H1 (cell line): Measurements from ENCODE around the gene PCDHB5. TPM values are rescaled to one million over a fixed set of nuclear protein-coding genes. Genes with fewer than 3 reads are reported as not detected.

Source experiments
- CTCF ChIA-PET: fragments of 300-600 bp; sonication (Branson Sonifier 250); formaldehyde crosslinking; loops from one replicate; lab custom pipeline; 2021; ENCODE audit not compliant: partially characterized antibody; lab: Charles Lee
- POLR2A ChIA-PET: fragments of 300-600 bp; sonication (Branson Sonifier 250); formaldehyde crosslinking; loops from one replicate; lab custom pipeline; 2021; ENCODE audit warnings: inconsistent platforms; ENCODE audit not compliant: partially characterized antibody; lab: Charles Lee
- DNase-seq, 2 experiments: peaks; one replicate each; pipeline versions ENCODE4 v3.0.0 to v3.0.0-alpha.2; 2010 to 2022; ENCODE audit warnings: low spot score in 2 of 2, low read depth in 1 of 2, mixed read lengths in 1 of 2
- FAIRE-seq: peaks from 2 replicates; lab custom pipeline; 2011; peaks lifted over from hg19 to GRCh38; lab: Jason Lieb, UNC
- H2AFZ ChIP-seq: 2 replicates; pipeline ENCODE4 v1.8.1; 2012; ENCODE audit warnings: low read length, inconsistent platforms
- H2AK5ac ChIP-seq: 2 replicates; pipeline ENCODE4 v1.6.1; 2013; ENCODE audit warnings: low read depth, low read length
- H2BK120ac ChIP-seq: replicated peaks from 2 replicates; pipeline ENCODE3; 2013; ENCODE audit warnings: low read depth, low read length, inconsistent platforms
- H2BK12ac ChIP-seq: 2 replicates; pipeline ENCODE4 v1.6.1; 2013; ENCODE audit warnings: low read depth, low read length
- H2BK15ac ChIP-seq: 2 replicates; pipeline ENCODE4 v1.6.1; 2013; ENCODE audit warnings: low read length
- H2BK20ac ChIP-seq: 2 replicates; pipeline ENCODE4 v1.6.1; 2013; ENCODE audit warnings: low read length
- H2BK5ac ChIP-seq: 2 replicates; pipeline ENCODE4 v1.6.1; 2013; ENCODE audit warnings: low read depth, low read length
- H3K14ac ChIP-seq: 2 replicates; pipeline ENCODE4 v1.6.1; 2013; ENCODE audit warnings: inconsistent platforms; ENCODE audit not compliant: insufficient read length
- H3K18ac ChIP-seq: 2 replicates; pipeline ENCODE4 v1.6.1; 2013; ENCODE audit warnings: low read length; ENCODE audit errors: extremely low read depth
- H3K23ac ChIP-seq: 2 replicates; pipeline ENCODE4 v1.6.1; 2013; ENCODE audit warnings: inconsistent platforms; ENCODE audit not compliant: insufficient read length
- H3K23me2 ChIP-seq: 2 replicates; pipeline ENCODE4 v1.6.1; 2013; ENCODE audit warnings: low read depth, low read length
- H3K27ac ChIP-seq: 2 replicates; pipeline ENCODE4 v1.6.1; 2011; ENCODE audit warnings: low read depth, low read length, inconsistent platforms
- H3K27me3 ChIP-seq, 4 experiments: replicated peaks in 1 of 4; 1 replicate in 1 of 4; 2 replicates in 3 of 4; pipeline versions ENCODE4 v1.6.1 to v1.8.1; 2011 to 2013; ENCODE audit warnings: low read length in 3 of 4, mild to moderate bottlenecking in 3 of 4, inconsistent platforms in 2 of 4, mixed read lengths in 2 of 4, moderate library complexity in 1 of 4; ENCODE audit not compliant: control insufficient read depth in 3 of 4, insufficient read depth in 3 of 4; ENCODE audit errors: extremely low read depth in 1 of 4
- H3K36me3 ChIP-seq, 4 experiments: 2 replicates each; pipeline versions ENCODE4 v1.6.1 to v1.8.1; 2011 to 2013; ENCODE audit warnings: mild to moderate bottlenecking in 4 of 4, low read length in 3 of 4, moderate library complexity in 2 of 4, control low read depth in 1 of 4, inconsistent platforms in 1 of 4; ENCODE audit not compliant: insufficient read depth in 4 of 4, control insufficient read depth in 2 of 4
- H3K4ac ChIP-seq: replicated peaks from 2 replicates; pipeline ENCODE3; 2013; ENCODE audit warnings: low read length, low read depth, mixed read lengths, inconsistent platforms; ENCODE audit not compliant: insufficient read length
- H3K4me1 ChIP-seq, 4 experiments: replicated peaks in 1 of 4; 1 replicate in 1 of 4; 2 replicates in 3 of 4; pipeline versions ENCODE4 v1.6.1 to v1.8.1; 2011 to 2013; ENCODE audit warnings: low read length in 3 of 4, inconsistent platforms in 2 of 4, mixed read lengths in 1 of 4; ENCODE audit not compliant: insufficient read depth in 4 of 4, control insufficient read depth in 3 of 4
- H3K4me2 ChIP-seq, 2 experiments: 2 replicates each; pipeline versions ENCODE4 v1.6.1 to v1.8.1; 2011 to 2013; ENCODE audit warnings: low read depth in 2 of 2, low read length in 2 of 2, control low read depth in 1 of 2, inconsistent platforms in 1 of 2, mild to moderate bottlenecking in 1 of 2; ENCODE audit not compliant: insufficient read depth in 1 of 2
- H3K4me3 ChIP-seq, 4 experiments: fragments of 200-600, 300-600 bp in 1 of 4; sonication (generic), shearing (Covaris generic), sonication (Bioruptor Twin) in 1 of 4; 2 replicates each; pipeline versions ENCODE4 v1.5.1 to v1.8.1; 2011 to 2016; ENCODE audit warnings: low read length in 4 of 4, low read depth in 3 of 4, control low read depth in 2 of 4, inconsistent platforms in 2 of 4, mild to moderate bottlenecking in 2 of 4, mixed read lengths in 1 of 4, moderate library complexity in 1 of 4; ENCODE audit not compliant: insufficient read depth in 2 of 4; ENCODE audit errors: extremely low read depth in 1 of 4
- H3K56ac ChIP-seq: replicated peaks from 2 replicates; pipeline ENCODE3; 2013; ENCODE audit warnings: low read depth, mild to moderate bottlenecking, mixed read lengths, low read length, inconsistent platforms; ENCODE audit not compliant: insufficient read length
- H3K79me1 ChIP-seq: 2 replicates; pipeline ENCODE4 v1.6.1; 2013; ENCODE audit warnings: low read depth, low read length, control low read depth
- H3K79me2 ChIP-seq, 2 experiments: 2 replicates each; pipeline versions ENCODE4 v1.6.1 to v1.8.1; 2012 to 2013; ENCODE audit warnings: low read length in 2 of 2, mild to moderate bottlenecking in 2 of 2, inconsistent platforms in 1 of 2; ENCODE audit not compliant: insufficient read depth in 2 of 2, control insufficient read depth in 1 of 2
- H3K9ac ChIP-seq, 4 experiments: replicated peaks in 1 of 4; 1 replicate in 1 of 4; 2 replicates in 3 of 4; pipeline versions ENCODE4 v1.6.1 to v1.8.1; 2011 to 2013; ENCODE audit warnings: low read depth in 3 of 4, low read length in 3 of 4, control low read depth in 2 of 4, mild to moderate bottlenecking in 2 of 4, moderate library complexity in 2 of 4, inconsistent platforms in 1 of 4; ENCODE audit errors: extremely low read depth in 1 of 4
- H3K9me3 ChIP-seq, 2 experiments: 2 replicates each; pipeline versions ENCODE4 v1.6.1 to v1.8.1; 2012 to 2013; ENCODE audit warnings: mild to moderate bottlenecking in 2 of 2, moderate library complexity in 2 of 2, control low read depth in 1 of 2, inconsistent platforms in 1 of 2, low read depth in 1 of 2, low read length in 1 of 2, mixed read lengths in 1 of 2; ENCODE audit not compliant: insufficient read depth in 2 of 2
- H4K20me1 ChIP-seq, 2 experiments: replicated peaks in 1 of 2; 2 replicates each; pipeline versions ENCODE3 to v1.8.1; 2011 to 2013; ENCODE audit warnings: inconsistent platforms in 2 of 2, low read length in 2 of 2, mild to moderate bottlenecking in 1 of 2; ENCODE audit not compliant: insufficient read depth in 2 of 2, control insufficient read depth in 1 of 2
- H4K5ac ChIP-seq: 2 replicates; pipeline ENCODE4 v1.6.1; 2013; ENCODE audit warnings: low read length, low read depth, mixed read lengths, inconsistent platforms; ENCODE audit not compliant: insufficient read length
- H4K8ac ChIP-seq: 2 replicates; pipeline ENCODE4 v1.8.0; 2013; ENCODE audit warnings: mild to moderate bottlenecking, moderate library complexity, low read length, inconsistent platforms; ENCODE audit not compliant: insufficient read depth; ENCODE audit errors: extremely low read depth
- H4K91ac ChIP-seq: replicated peaks from 2 replicates; pipeline ENCODE3; 2013; ENCODE audit warnings: low read length, mixed read lengths, inconsistent platforms; ENCODE audit not compliant: insufficient read length
- CBX5 ChIP-seq: fragments of 300-800, 300-1000 bp; sonication (generic); IDR thresholded peaks from 2 replicates; pipeline ENCODE4 v1.7.1; 2016; ENCODE audit warnings: antibody characterized with exemption, low read length, low read depth
- CEBPB ChIP-seq: IDR thresholded peaks from 2 replicates; pipeline ENCODE4 v1.6.1; 2012; ENCODE audit warnings: low read depth, low read length
- POLR2A ChIP-seq, 2 experiments: IDR thresholded peaks; 1 replicate in 1 of 2; 2 replicates in 1 of 2; pipeline ENCODE4 v1.6.1; 2011; ENCODE audit warnings: low read depth in 2 of 2, low read length in 2 of 2, mild to moderate bottlenecking in 2 of 2; ENCODE audit errors: control extremely low read depth in 1 of 2
- SIRT6 ChIP-seq: IDR thresholded peaks from one replicate; pipeline ENCODE4 v1.7.1; 2012; ENCODE audit warnings: low read length, inconsistent platforms
- TAF7 ChIP-seq: optimal IDR thresholded peaks from 2 replicates; pipeline ENCODE3; 2011; ENCODE audit warnings: low read depth, mild to moderate bottlenecking, inconsistent platforms, low read length, moderate library complexity, borderline replicate concordance
- YY1 ChIP-seq: IDR thresholded peaks from 2 replicates; pipeline ENCODE4 v1.6.1; 2011; ENCODE audit warnings: low read depth, mild to moderate bottlenecking, low read length
- WGBS, 2 experiments: shearing (Covaris generic) in 1 of 2; methylation state at CpG; one replicate each; pipeline versions ENCODE4 v1.1.6 to v1.1.7; 2013 to 2015; ENCODE audit warnings: low lambda C conversion rate in 2 of 2, mixed read lengths in 2 of 2, inconsistent platforms in 1 of 2, low coverage in 1 of 2, missing lambda C conversion rate in 1 of 2; ENCODE audit not compliant: insufficient replicate concordance in 2 of 2, insufficient coverage in 1 of 2, insufficient read length in 1 of 2; ENCODE audit errors: extremely low coverage in 1 of 2, missing lambda C conversion rate in 1 of 2; 5-methylcytosine and 5-hydroxymethylcytosine counted together
- polyA plus RNA-seq, 7 experiments: library from polyadenylated mRNA; depleted of rRNA in 3 of 7; stranded (reverse) in 5 of 7; unstranded in 2 of 7; fragments of >200 nt in 5 of 7; fragments of 200-250 nt in 2 of 7; gene quantifications; 1 replicate in 5 of 7; 2 replicates in 1 of 7; 4 replicates in 1 of 7; pipeline versions ENCODE4 v1.2.1 to v1.2.3, GENCODE V29; 2011 to 2013; ENCODE audit warnings: missing spikeins in 2 of 7, mixed read lengths in 2 of 7
- total RNA-seq: library from RNA; stranded (reverse); fragmentation: NEBNext Ultra II Directional; extraction: Animal tissue kit (Norgen Biotek cat#: 25700); gene quantifications from 2 replicates; pipeline ENCODE4 v1.2.1, GENCODE V29; 2021
- TF ChIP-seq, protein P1 (sequence below), 3 experiments: IDR thresholded peaks; 1 replicate in 2 of 3; 2 replicates in 1 of 3; pipeline versions ENCODE4 v1.5.1 to v1.6.1; 2011; ENCODE audit warnings: low read length in 3 of 3, mild to moderate bottlenecking in 3 of 3, inconsistent platforms in 2 of 3, low read depth in 1 of 3, moderate library complexity in 1 of 3; ENCODE audit not compliant: insufficient read depth in 1 of 3; ENCODE audit errors: control extremely low read depth in 1 of 3

The PCDHB5 gene
- total and polyA plus RNA-seq, 2 of the 8 experiments (the other 6 are each of a cell fraction or from before 2014, with no cell fraction given), result 2.4 to 8.2 TPM

- Histone ChIP-seq H2AK5ac (no peak overlapping the region), H2BK12ac (no peak overlapping the region), H4K5ac (no peak overlapping the region), H3K79me2 (no peaks in the 10 kb centered on the region), H3K36me3 (no peaks in the 10 kb centered on the region), H3K56ac (no peak overlapping the region), H4K8ac (no peak overlapping the region), H3K27me3 (no peaks in the 10 kb centered on the region), H2BK20ac (no peak overlapping the region), H2BK120ac (no peak overlapping the region), H3K4ac (no peak overlapping the region), H3K4me1 (no peaks in the 10 kb centered on the region), H2BK5ac (no peak overlapping the region), H3K14ac (no peak overlapping the region), H2BK15ac (no peak overlapping the region), H2AFZ (no peak overlapping the region), H3K4me3 (no peak overlapping the region), H3K18ac (no peak overlapping the region), H3K23ac (no peak overlapping the region), H3K9me3 (no peaks in the 10 kb centered on the region; a peak in 1 of 4 replicates), H3K23me2 (no peaks in the 10 kb centered on the region), H3K4me2 (no peak overlapping the region), H3K79me1 (no peaks in the 10 kb centered on the region), H3K9ac (no peak overlapping the region), H3K27ac (no peak overlapping the region), H4K91ac (no peak overlapping the region), H4K20me1 (no peaks in the 10 kb centered on the region)
- ChIA-PET CTCF (interaction anchor here (0.9 to 2.8 kb wide), 10 partner anchors 8 to 223 kb away, joined by 3 to 13 read pairs (median 4); partner anchors contain the start of genes PCDHB16, PCDHB2, PCDHB3 and PCDHB5), POLR2A (interaction anchor here (0.8 to 1.8 kb wide), 2 partner anchors 8 to 33 kb away, joined by 6 to 7 read pairs; partner anchors contain the start of gene PCDHB2)
- DNase-seq, result no peak
- peak; percentile 55 for FAIRE-seq
- 91% methylated on average over 1 of the region's 1 CpG; no CpG with 5 or more reads in 1 of the 2 experiments for WGBS, 2 experiments
- no peak for TF ChIP-seq CBX5
- TF ChIP-seq, protein P1, sequence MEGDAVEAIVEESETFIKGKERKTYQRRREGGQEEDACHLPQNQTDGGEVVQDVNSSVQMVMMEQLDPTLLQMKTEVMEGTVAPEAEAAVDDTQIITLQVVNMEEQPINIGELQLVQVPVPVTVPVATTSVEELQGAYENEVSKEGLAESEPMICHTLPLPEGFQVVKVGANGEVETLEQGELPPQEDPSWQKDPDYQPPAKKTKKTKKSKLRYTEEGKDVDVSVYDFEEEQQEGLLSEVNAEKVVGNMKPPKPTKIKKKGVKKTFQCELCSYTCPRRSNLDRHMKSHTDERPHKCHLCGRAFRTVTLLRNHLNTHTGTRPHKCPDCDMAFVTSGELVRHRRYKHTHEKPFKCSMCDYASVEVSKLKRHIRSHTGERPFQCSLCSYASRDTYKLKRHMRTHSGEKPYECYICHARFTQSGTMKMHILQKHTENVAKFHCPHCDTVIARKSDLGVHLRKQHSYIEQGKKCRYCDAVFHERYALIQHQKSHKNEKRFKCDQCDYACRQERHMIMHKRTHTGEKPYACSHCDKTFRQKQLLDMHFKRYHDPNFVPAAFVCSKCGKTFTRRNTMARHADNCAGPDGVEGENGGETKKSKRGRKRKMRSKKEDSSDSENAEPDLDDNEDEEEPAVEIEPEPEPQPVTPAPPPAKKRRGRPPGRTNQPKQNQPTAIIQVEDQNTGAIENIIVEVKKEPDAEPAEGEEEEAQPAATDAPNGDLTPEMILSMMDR (IDR thresholded peaks at IDR 0.05; ENCODE audit: control extremely low read depth in 1 of 3, insufficient read depth in 1 of 3, low read depth in 1 of 3, low read length in 3 of 3), result no peak
- TF ChIP-seq TAF7, result no peak
- TF ChIP-seq CEBPB, result no peak
- no peak for TF ChIP-seq POLR2A (IDR thresholded peaks at IDR 0.05; ENCODE audit: control extremely low read depth in 1 of 2, low read depth in 2 of 2, low read length in 2 of 2)
- TF ChIP-seq SIRT6, result no peak
- TF ChIP-seq YY1, result no peak
These were observed 7.7 kb upstream of the PCDHB5 start for GRCh38 chr5:141127305-141127704.
